OCI-LY7 (cell line): Measurements from ENCODE around the gene IGSF11. TPM values are rescaled to one million over a fixed set of nuclear protein-coding genes. Genes with fewer than 3 reads are reported as not detected.

Experiments
- Bru-seq: library from RNA; stranded (reverse); fragments of 400-500 nt; gene quantifications from one replicate; lab custom pipeline; 2021; lab: Mats Ljungman, UMichigan
- BruChase-seq, 2 experiments: library from RNA; stranded (reverse); fragments of 400-500 nt; gene quantifications; one replicate each; lab custom pipeline; 2021; lab: Mats Ljungman, UMichigan
- BruUV-seq: library from RNA; stranded (reverse); fragments of 400-500 nt; replicated peaks from 2 replicates; lab custom pipeline; 2021; lab: Mats Ljungman, UMichigan
- CTCF ChIA-PET: fragments of 300-600 bp; sonication (Branson Sonifier 250); formaldehyde crosslinking; loops from one replicate; lab custom pipeline; 2022; ENCODE audit warnings: antibody characterized with exemption; ENCODE audit not compliant: unreplicated experiment; lab: Charles Lee
- POLR2A ChIA-PET: fragments of 300-600 bp; sonication (Branson Sonifier 250); formaldehyde crosslinking; loops from one replicate; lab custom pipeline; 2022; ENCODE audit warnings: antibody characterized with exemption; lab: Charles Lee
- DNase-seq: peaks from one replicate; pipeline ENCODE4 v3.0.0-alpha.2; 2015; ENCODE audit warnings: low spot score
- H2AFZ ChIP-seq: fragments of 200-600 bp; sonication (generic), shearing (Covaris generic); 2 replicates; pipeline ENCODE4 v1.6.1; 2014; ENCODE audit warnings: mild to moderate bottlenecking, antibody characterized with exemption, low read length, moderate library complexity
- H3K27ac ChIP-seq: fragments of 200-600 bp; sonication (generic); 2 replicates; pipeline ENCODE4 v1.5.1; 2014; ENCODE audit warnings: mixed run types, low read depth, mild to moderate bottlenecking, moderate library complexity, low read length, inconsistent platforms; ENCODE audit not compliant: poor library complexity, severe bottlenecking
- H3K36me3 ChIP-seq: fragments of 200-600 bp; sonication (generic); 2 replicates; pipeline ENCODE4 v1.6.1; 2014; ENCODE audit warnings: mild to moderate bottlenecking, antibody characterized with exemption, low read length, moderate library complexity, mixed read lengths; ENCODE audit not compliant: insufficient read depth
- H3K4me1 ChIP-seq: fragments of 200-600 bp; sonication (generic); 2 replicates; pipeline ENCODE4 v1.5.1; 2014; ENCODE audit warnings: mild to moderate bottlenecking, low read length; ENCODE audit not compliant: insufficient read depth, poor library complexity, severe bottlenecking
- H3K4me2 ChIP-seq: fragments of 200-600 bp; sonication (generic); 2 replicates; pipeline ENCODE4 v1.6.1; 2014; ENCODE audit warnings: mild to moderate bottlenecking, low read length
- H3K4me3 ChIP-seq: fragments of 200-600 bp; sonication (generic); 2 replicates; pipeline ENCODE4 v1.5.1; 2014; ENCODE audit warnings: mild to moderate bottlenecking, low read depth, low read length; ENCODE audit not compliant: poor library complexity, severe bottlenecking
- H3K79me2 ChIP-seq: fragments of 200-600 bp; sonication (generic); 2 replicates; pipeline ENCODE4 v1.6.1; 2016; ENCODE audit warnings: low read depth, mild to moderate bottlenecking, low read length, moderate library complexity, mixed read lengths; ENCODE audit not compliant: insufficient read depth
- H3K9me2 ChIP-seq: fragments of 200-600 bp; sonication (generic); 2 replicates; pipeline ENCODE4 v1.6.1; 2016; ENCODE audit warnings: mild to moderate bottlenecking, low read length, mixed read lengths; ENCODE audit not compliant: insufficient read depth
- H3K9me3 ChIP-seq: fragments of 200-600 bp; sonication (generic); 2 replicates; pipeline ENCODE4 v1.6.1; 2014; ENCODE audit warnings: mild to moderate bottlenecking, mixed run types, low read length, mixed read lengths
- H4K20me1 ChIP-seq: fragments of 200-600 bp; sonication (generic); 2 replicates; pipeline ENCODE4 v1.6.1; 2014; ENCODE audit warnings: mild to moderate bottlenecking, antibody characterized with exemption, low read length, moderate library complexity, mixed read lengths; ENCODE audit not compliant: insufficient read depth
- EZH2phosphoT487 ChIP-seq: fragments of 200-600 bp; sonication (generic); IDR thresholded peaks from 2 replicates; pipeline ENCODE4 v1.6.1; 2018; ENCODE audit warnings: low read depth, borderline replicate concordance, mild to moderate bottlenecking, mixed run types, antibody characterized with exemption, low read length, moderate library complexity, mixed read lengths
- intact Hi-C: fragments of 100-400 bp; cut with micrococcal nuclease; formaldehyde crosslinking; loops from one replicate; pipeline ENCODE4 v1.10.0; 2022; ENCODE audit not compliant: unreplicated experiment
- long read RNA-seq: library from polyadenylated mRNA; stranded (forward); transcript quantifications from one replicate; pipeline ENCODE4 v2.0.0, GENCODE V29; 2022
- total RNA-seq, 2 experiments: library from RNA; depleted of rRNA in 1 of 2; stranded (reverse); fragments of >200 nt in 1 of 2; shearing (Covaris generic) in 1 of 2; gene quantifications; 2 replicates each; pipeline ENCODE4 v1.2.3, GENCODE V29; 2014 to 2022
- TF ChIP-seq, protein P1 (sequence below): fragments of 200-600 bp; sonication (generic); conservative IDR thresholded peaks from 2 replicates; pipeline ENCODE4 v1.5.1; 2014; ENCODE audit warnings: mild to moderate bottlenecking, antibody characterized with exemption, low read length, moderate library complexity, mixed read lengths

Gene IGSF11
- total RNA-seq (2014; rRNA removed; shearing (Covaris generic)) = not detected in 2 replicates
- not detected in 2 replicates for total RNA-seq (2022)
- percentile 11 among the genes with signal in this experiment for Bru-seq, nascent RNA
- percentile 15 among the genes with signal in this experiment for BruChase-seq, experiment 1, labeled RNA remaining after a 6-hour chase
- BruChase-seq, experiment 2, labeled RNA remaining after a 2-hour chase = percentile 19 among the genes with signal in this experiment
- long read RNA-seq = 0 reads

- Histone ChIP-seq H3K27ac (no peak within 1 kb of the TSS), H3K9me3 (no peaks in the 10 kb centered on the region), H3K79me2 (no peaks in the 10 kb centered on the region), H3K4me2 (peak within 1 kb of the TSS; percentile 47; the same call in 1 of the 2 replicates), H2AFZ (no peak within 1 kb of the TSS), H3K36me3 (no peaks in the 10 kb centered on the region), H3K4me3 (peak within 1 kb of the TSS; percentile 29), H3K4me1 (no peaks in the 10 kb centered on the region), H3K9me2 (no peaks in the 10 kb centered on the region), H4K20me1 (no peaks in the 10 kb centered on the region)
- intact Hi-C loops = loop anchor here (2.0 kb wide), 2 partner anchors 152 to 206 kb away; partner anchors contain the start of gene B4GALT4
- ChIA-PET CTCF (interaction anchor here (0.8 to 0.9 kb wide), 2 partner anchors 152 to 207 kb away, joined by 3 to 4 read pairs; no protein-coding TSS in a partner anchor), POLR2A (interaction anchor here (0.7 to 1.1 kb wide), 3 partner anchors 8 to 10 kb away, joined by 3 to 4 read pairs (median 3); no protein-coding TSS in a partner anchor)
- no TSS peak for BruUV-seq
- DNase-seq = peak; percentile 26
- TF ChIP-seq, protein P1, sequence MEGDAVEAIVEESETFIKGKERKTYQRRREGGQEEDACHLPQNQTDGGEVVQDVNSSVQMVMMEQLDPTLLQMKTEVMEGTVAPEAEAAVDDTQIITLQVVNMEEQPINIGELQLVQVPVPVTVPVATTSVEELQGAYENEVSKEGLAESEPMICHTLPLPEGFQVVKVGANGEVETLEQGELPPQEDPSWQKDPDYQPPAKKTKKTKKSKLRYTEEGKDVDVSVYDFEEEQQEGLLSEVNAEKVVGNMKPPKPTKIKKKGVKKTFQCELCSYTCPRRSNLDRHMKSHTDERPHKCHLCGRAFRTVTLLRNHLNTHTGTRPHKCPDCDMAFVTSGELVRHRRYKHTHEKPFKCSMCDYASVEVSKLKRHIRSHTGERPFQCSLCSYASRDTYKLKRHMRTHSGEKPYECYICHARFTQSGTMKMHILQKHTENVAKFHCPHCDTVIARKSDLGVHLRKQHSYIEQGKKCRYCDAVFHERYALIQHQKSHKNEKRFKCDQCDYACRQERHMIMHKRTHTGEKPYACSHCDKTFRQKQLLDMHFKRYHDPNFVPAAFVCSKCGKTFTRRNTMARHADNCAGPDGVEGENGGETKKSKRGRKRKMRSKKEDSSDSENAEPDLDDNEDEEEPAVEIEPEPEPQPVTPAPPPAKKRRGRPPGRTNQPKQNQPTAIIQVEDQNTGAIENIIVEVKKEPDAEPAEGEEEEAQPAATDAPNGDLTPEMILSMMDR = no peak; the same call in 1 of the 2 replicates
- peak; percentile 71; the same call in 1 of the 2 replicates for TF ChIP-seq EZH2phosphoT487
Measured at GRCh38 chr3:119034256-119035013, at the start of gene IGSF11. Gene IGSF11 (minus strand): TSS chr3:119034846. CDS start chr3:119034582, 264 bp downstream.

DNA sequence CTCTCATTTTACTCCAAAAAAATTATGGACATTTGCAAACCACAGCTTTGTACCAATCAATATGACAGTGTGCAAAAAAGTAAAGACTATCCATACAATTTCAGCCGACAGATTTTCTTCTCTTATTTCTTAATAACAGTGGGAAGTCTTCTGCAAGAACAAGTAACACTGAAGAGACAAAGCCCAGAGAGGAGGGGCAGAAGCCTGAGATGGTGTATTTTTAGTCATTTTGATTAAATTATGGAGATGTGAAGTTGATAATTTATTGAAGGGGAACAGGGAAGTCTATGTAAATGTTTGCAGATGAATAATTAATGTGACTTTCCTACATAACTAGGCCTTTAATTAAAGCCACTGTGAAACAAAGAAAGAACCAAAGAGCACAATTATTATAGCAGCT is 45.7 kb upstream of the IGSF11 start:
- no peaks in the 10 kb centered on the region for H3K36me3 ChIP-seq
- intact Hi-C loops = no loop called here
- no peak overlapping the region for H3K27ac ChIP-seq
- H3K4me3 ChIP-seq = no peak overlapping the region
- H3K9me3 ChIP-seq = no peaks in the 10 kb centered on the region
- TF ChIP-seq, protein P1 = no peak
- no peaks in the 10 kb centered on the region for H4K20me1 ChIP-seq
- ChIA-PET CTCF (no interaction called here), POLR2A (no interaction called here)
- H3K4me2 ChIP-seq = no peak overlapping the region
- no peak overlapping the region for H2AFZ ChIP-seq
- no TSS peak for BruUV-seq
- no peaks in the 10 kb centered on the region for H3K9me2 ChIP-seq
- H3K79me2 ChIP-seq = no peaks in the 10 kb centered on the region
- DNase-seq = no peak
- no peaks in the 10 kb centered on the region for H3K4me1 ChIP-seq
